ENCODE measurements around the gene HDAC4. TPM values are rescaled to one million over a fixed set of nuclear protein-coding genes. Genes with fewer than 3 reads are reported as not detected.

Gene HDAC4
- total RNA-seq, 1 experiment from 2014 or later: 61.5 TPM

DNA sequence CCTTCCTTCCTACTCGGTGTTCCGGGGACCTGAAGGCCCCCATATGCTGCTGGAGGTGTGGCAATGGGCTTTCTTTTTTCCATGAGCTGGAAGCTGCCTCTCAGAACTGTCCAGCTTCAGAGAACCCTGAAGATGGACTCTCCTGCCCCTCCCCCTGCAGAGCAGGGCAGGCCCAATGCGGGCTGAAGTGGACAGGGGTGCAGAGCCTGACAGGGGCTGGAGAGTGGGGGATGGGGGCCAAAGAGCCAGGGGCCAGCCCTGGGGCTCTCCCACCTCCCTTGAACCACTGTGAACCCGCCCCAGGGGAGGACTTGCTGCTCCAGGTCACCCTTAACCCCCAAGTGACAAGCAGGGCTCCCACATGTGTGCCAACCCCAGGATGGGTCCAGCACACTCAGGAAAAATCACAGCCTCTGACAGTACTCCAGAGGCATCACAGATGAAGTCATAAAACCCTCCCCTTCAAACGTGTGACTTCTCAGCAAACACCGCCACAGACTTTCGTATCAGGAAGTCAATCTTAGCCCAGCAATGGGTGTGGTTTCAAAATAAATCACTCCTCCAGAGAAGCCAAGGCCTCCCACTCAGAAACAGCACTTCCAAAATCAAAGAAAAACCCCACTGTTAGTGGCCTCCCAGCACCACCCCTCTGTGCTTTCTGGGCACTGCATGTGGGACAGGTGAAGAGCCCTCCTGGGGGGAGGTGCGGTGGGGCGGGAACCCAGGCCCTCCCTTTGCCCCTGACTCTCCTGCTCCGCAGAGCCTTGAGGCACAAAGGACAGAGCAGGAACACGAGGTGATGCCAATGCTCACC is 135.8 kb downstream of the HDAC4 start:
- H4K20me1 ChIP-seq (ENCODE audit: insufficient read depth): 0 out of 2 replicates have a peak, but pooled peaks cover 3% of the 10 kb centered on the region
- peak; percentile 46 to 55 for DNase-seq
- peak overlapping the region; percentile 39 for H3K4me2 ChIP-seq
- H3K36me3 ChIP-seq (ENCODE audit: low read depth): no peaks in the 10 kb centered on the region
- TF ChIP-seq, protein P1, sequence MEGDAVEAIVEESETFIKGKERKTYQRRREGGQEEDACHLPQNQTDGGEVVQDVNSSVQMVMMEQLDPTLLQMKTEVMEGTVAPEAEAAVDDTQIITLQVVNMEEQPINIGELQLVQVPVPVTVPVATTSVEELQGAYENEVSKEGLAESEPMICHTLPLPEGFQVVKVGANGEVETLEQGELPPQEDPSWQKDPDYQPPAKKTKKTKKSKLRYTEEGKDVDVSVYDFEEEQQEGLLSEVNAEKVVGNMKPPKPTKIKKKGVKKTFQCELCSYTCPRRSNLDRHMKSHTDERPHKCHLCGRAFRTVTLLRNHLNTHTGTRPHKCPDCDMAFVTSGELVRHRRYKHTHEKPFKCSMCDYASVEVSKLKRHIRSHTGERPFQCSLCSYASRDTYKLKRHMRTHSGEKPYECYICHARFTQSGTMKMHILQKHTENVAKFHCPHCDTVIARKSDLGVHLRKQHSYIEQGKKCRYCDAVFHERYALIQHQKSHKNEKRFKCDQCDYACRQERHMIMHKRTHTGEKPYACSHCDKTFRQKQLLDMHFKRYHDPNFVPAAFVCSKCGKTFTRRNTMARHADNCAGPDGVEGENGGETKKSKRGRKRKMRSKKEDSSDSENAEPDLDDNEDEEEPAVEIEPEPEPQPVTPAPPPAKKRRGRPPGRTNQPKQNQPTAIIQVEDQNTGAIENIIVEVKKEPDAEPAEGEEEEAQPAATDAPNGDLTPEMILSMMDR (conservative IDR thresholded peaks at IDR 0.05): no peak
- no peak for TF ChIP-seq EZH2 (IDR thresholded peaks at IDR 0.05; ENCODE audit: low read depth)
- H3K27ac ChIP-seq: no peak overlapping the region
- H3F3A ChIP-seq (ENCODE audit: insufficient read depth, low read depth): peaks cover 7% of the 10 kb centered on the region; the same call in 1 of the 2 replicates
- H2AFZ ChIP-seq: no peak overlapping the region
- no peaks in the 10 kb centered on the region for H3K9me3 ChIP-seq (ENCODE audit: insufficient read depth, low read depth)
- peaks cover 30% of the 10 kb centered on the region for H3K4me1 ChIP-seq (replicated peaks; ENCODE audit: insufficient read depth)
- H3K27me3 ChIP-seq (ENCODE audit: insufficient read depth, low read depth): no peaks in the 10 kb centered on the region
- POLR2A ChIA-PET (ENCODE audit: unreplicated experiment): no interaction called here
- no peaks in the 10 kb centered on the region for H3K9me2 ChIP-seq (ENCODE audit: insufficient read depth)
- peaks cover 33% of the 10 kb centered on the region; the same call in 1 of the 2 replicates for H3K79me2 ChIP-seq (ENCODE audit: low read depth)
- CTCF ChIA-PET: interaction anchor here (0.8 kb wide), 1 partner anchor 9 kb away, joined by 5 read pairs; no protein-coding TSS in a partner anchor
- BruUV-seq (replicated peaks): TSS peak; percentile 33
- no peak overlapping the region for H3K4me3 ChIP-seq
- intact Hi-C loops (cut with micrococcal nuclease; ENCODE audit: unreplicated experiment): loop anchor here (5.0 kb wide), 1 partner anchor 828 kb away; no protein-coding TSS in a partner anchor

DNA sequence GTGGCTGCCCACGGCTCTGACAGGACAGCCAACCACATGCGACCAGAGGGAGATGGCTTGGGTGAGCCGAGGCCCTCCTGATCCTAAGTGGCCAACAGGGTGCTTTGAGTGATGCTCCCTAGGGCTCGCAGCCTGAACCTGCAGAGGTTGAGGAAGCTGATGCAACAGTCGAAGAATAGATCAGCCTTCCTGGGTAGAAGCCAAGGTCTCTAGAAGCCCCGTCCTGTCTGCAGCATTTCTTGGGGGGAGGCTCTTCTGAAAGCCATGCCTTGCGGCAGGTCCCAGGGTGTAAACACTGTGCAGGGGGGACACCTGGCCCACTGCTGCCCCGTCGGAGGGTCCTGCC is 136.4 kb downstream of the HDAC4 start:
- Histone ChIP-seq H3K4me2 (no peak overlapping the region), H3K27me3 (ENCODE audit: insufficient read depth, low read depth) (no peaks in the 10 kb centered on the region), H4K20me1 (ENCODE audit: insufficient read depth) (0 out of 2 replicates have a peak, but pooled peaks cover 2% of the 10 kb centered on the region), H3K79me2 (ENCODE audit: low read depth) (peaks cover 27% of the 10 kb centered on the region; the same call in 1 of the 2 replicates), H3K9me3 (ENCODE audit: insufficient read depth, low read depth) (no peaks in the 10 kb centered on the region), H3K4me1 (replicated peaks; ENCODE audit: insufficient read depth) (peaks cover 29% of the 10 kb centered on the region), H2AFZ (no peak overlapping the region), H3K9me2 (ENCODE audit: insufficient read depth) (no peaks in the 10 kb centered on the region), H3F3A (ENCODE audit: insufficient read depth, low read depth) (peaks cover 7% of the 10 kb centered on the region; the same call in 1 of the 2 replicates), H3K4me3 (no peak overlapping the region), H3K27ac (no peak overlapping the region), H3K36me3 (ENCODE audit: low read depth) (no peaks in the 10 kb centered on the region)
- TF ChIP-seq EZH2 (IDR thresholded peaks at IDR 0.05; ENCODE audit: low read depth): no peak
- TF ChIP-seq, protein P1 (conservative IDR thresholded peaks at IDR 0.05): no peak
- ChIA-PET CTCF (no interaction called here), POLR2A (ENCODE audit: unreplicated experiment) (no interaction called here)
- intact Hi-C loops (cut with micrococcal nuclease; ENCODE audit: unreplicated experiment): no loop called here
- no TSS peak for BruUV-seq (replicated peaks)
- DNase-seq: no peak

DNA sequence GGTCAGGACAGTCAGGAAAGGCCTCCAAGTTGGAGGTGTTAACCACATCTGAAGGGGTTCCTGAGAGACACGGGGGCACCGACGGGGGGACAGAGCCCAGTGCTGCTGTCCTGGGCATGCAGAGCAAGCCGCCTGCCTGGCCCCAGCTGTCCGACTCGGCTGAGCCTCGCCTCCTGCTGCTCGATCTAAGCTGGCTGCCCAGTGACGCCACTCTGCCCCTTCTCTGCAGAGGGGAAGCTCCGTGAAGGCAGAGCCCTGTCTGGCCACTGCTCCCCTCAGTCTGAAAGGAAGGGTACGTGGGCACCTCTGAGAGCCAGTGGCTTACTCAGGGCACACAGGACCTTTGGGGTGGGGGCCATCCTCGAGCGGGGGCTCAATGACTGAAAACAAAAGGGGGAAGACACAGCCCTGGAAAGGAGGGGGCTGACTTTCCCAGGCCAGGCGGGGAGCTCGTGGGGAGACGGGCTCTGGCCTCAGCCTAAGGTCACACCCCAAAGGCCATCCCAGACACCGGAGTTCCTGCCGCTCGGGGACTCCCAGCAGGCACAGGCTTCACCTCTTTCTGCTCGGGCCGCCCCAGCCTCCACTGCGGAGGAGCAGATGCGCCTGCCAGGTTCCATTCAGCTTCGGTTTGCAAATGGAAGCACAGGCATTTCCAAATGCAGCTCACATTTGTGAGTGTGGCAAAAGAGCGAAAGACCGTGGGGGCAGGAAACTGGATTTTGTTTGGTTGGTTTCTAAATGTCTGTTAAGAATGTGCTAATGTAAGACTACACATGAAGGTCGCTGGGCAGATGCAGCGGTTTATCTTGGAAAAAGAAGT is 136.9 kb downstream of the HDAC4 start:
- TF ChIP-seq EZH2 (IDR thresholded peaks at IDR 0.05; ENCODE audit: low read depth): no peak
- TF ChIP-seq, protein P1 (conservative IDR thresholded peaks at IDR 0.05): no peak
- Histone ChIP-seq H2AFZ (no peak overlapping the region), H3K79me2 (ENCODE audit: low read depth) (peaks cover 21% of the 10 kb centered on the region; the same call in 1 of the 2 replicates), H3K9me3 (ENCODE audit: insufficient read depth, low read depth) (no peaks in the 10 kb centered on the region), H3K36me3 (ENCODE audit: low read depth) (no peaks in the 10 kb centered on the region), H3K4me1 (replicated peaks; ENCODE audit: insufficient read depth) (peaks cover 23% of the 10 kb centered on the region), H3K4me3 (no peak overlapping the region), H3K4me2 (no peak overlapping the region), H3K27me3 (ENCODE audit: insufficient read depth, low read depth) (no peaks in the 10 kb centered on the region), H3K27ac (no peak overlapping the region), H3F3A (ENCODE audit: insufficient read depth, low read depth) (peaks cover 7% of the 10 kb centered on the region; the same call in 1 of the 2 replicates), H4K20me1 (ENCODE audit: insufficient read depth) (no peaks in the 10 kb centered on the region), H3K9me2 (ENCODE audit: insufficient read depth) (no peaks in the 10 kb centered on the region)
- no peak for DNase-seq
- no TSS peak for BruUV-seq (replicated peaks)
- ChIA-PET CTCF (no interaction called here), POLR2A (ENCODE audit: unreplicated experiment) (no interaction called here)
- intact Hi-C loops (cut with micrococcal nuclease; ENCODE audit: unreplicated experiment): no loop called here
